ENCODE measurements around the gene EPB41L3.

DNA sequence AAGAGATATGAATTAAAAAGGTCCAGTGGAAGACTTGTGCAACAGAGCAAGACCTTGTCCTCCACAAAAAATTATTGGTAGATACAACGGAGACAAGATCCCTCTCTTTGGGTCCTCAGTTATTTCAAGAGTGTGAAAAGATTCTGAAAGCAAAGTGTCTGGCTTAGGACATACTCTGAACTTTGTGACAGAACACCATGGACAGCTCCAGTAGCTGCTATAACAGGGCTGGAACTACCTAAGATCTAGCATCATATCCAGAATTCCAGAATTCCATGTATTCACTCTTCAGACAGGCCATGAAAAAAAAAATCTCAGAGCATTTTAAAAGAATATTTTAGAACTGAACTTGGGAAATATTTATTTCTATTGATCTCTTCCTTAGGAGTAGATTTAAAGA lies 173.5 kb downstream of the EPB41L3 start:
- no peak for TF ChIP-seq CTCF (IDR thresholded peaks at IDR 0.05)
- no peak for TF ChIP-seq EP300 (IDR thresholded peaks at IDR 0.05; ENCODE audit: low read depth)
- no peak for TF ChIP-seq POLR2A (IDR thresholded peaks at IDR 0.05)
- no peak for TF ChIP-seq POLR2AphosphoS5 (IDR thresholded peaks at IDR 0.05)
